Testis (tissue), 2 donors: ENCODE results near the gene SEPTIN2.
"Not testable (repeated sequence)": the region's sequence is repeated elsewhere in the genome, so short reads cannot be mapped to it uniquely, and the experiment has no call there.

ENCODE experiments used
- CTCF ChIP-seq, 3 experiments: fragments of 450-650 bp in 2 of 3; fragments of 200-600 bp in 1 of 3; sonication (generic) in 1 of 3; IDR thresholded peaks; one replicate each; pipeline ENCODE4 v1.5.1; 2016 to 2019; ENCODE audit warnings: antibody characterized with exemption in 3 of 3, mild to moderate bottlenecking in 2 of 3, moderate library complexity in 1 of 3
- POLR2A ChIP-seq: fragments of 450-650 bp; IDR thresholded peaks from one replicate; pipeline ENCODE4 v1.6.1; 2017; ENCODE audit warnings: antibody characterized with exemption, mild to moderate bottlenecking, moderate library complexity

GRCh38 chr2:241396809-241397208 is 81.1 kb downstream of the SEPTIN2 start:
- TF ChIP-seq CTCF (IDR thresholded peaks at IDR 0.05); POLR2A: not testable (repeated sequence)
